Measurements from ENCODE around the gene POU4F2. TPM values are rescaled to one million over a fixed set of nuclear protein-coding genes. Genes with fewer than 3 reads are reported as not detected.

Gene POU4F2
- total and polyA plus RNA-seq, 2 donors (not counting 3 experiments of a cell fraction or from before 2014, with no cell fraction given) = not detected

GRCh38 chr4:146649232-146649631 lies 10.5 kb downstream of the POU4F2 start:
- no peaks in the 10 kb centered on the region for H3K36me3 ChIP-seq (ENCODE audit: control insufficient read depth in 2 of 2, extremely low read depth in 1 of 2, insufficient read depth in 2 of 2, low read length in 2 of 2)
- no peak for TF ChIP-seq FOS (IDR thresholded peaks at IDR 0.05; ENCODE audit: borderline replicate concordance, insufficient read depth, low read length)
- no peak for TF ChIP-seq CTCF (IDR thresholded peaks at IDR 0.05; ENCODE audit: extremely low read depth in 1 of 2, insufficient read depth in 1 of 2, low read depth in 1 of 2, low read length in 2 of 2)
- no peak for TF ChIP-seq JUN (IDR thresholded peaks at IDR 0.05; ENCODE audit: borderline replicate concordance, insufficient read depth, insufficient read length, low read depth)
- TF ChIP-seq POLR2A (IDR thresholded peaks at IDR 0.05; ENCODE audit: low read depth, low read length) = no peak
- no peak for TF ChIP-seq EZH2 (IDR thresholded peaks at IDR 0.05; ENCODE audit: borderline replicate concordance, low read depth, low read length, severe bottlenecking)
- no peak for TF ChIP-seq MYC (IDR thresholded peaks at IDR 0.05; ENCODE audit: low read depth, low read length)
- no peak for TF ChIP-seq POLR2AphosphoS5 (IDR thresholded peaks at IDR 0.05; ENCODE audit: insufficient read depth, low read depth, low read length)
- no peak for TF ChIP-seq GATA2 (IDR thresholded peaks at IDR 0.05; ENCODE audit: insufficient read depth, insufficient read length, low read depth, low read length)
- ChIA-PET CTCF (no interaction called here), POLR2A (no interaction called here)
- no peak overlapping the region for H3K4me2 ChIP-seq (ENCODE audit: insufficient read depth, low read length)
- H3K4me1 ChIP-seq (ENCODE audit: control insufficient read depth, extremely low read depth, insufficient read depth, low read length) = peaks cover under 1% of the 10 kb centered on the region
- H3K9ac ChIP-seq (replicated peaks; ENCODE audit: extremely low read depth, insufficient read depth, low read length) = no peak overlapping the region
- no peaks in the 10 kb centered on the region for H3K9me1 ChIP-seq (replicated peaks; ENCODE audit: control insufficient read depth, extremely low read depth, insufficient read depth, low read length)
- no peak for DNase-seq (ENCODE audit: low read depth, low spot score)
- BruUV-seq (replicated peaks) = no TSS peak
- no peak for FAIRE-seq
- dilution Hi-C loops (cut with MboI; ENCODE audit: extremely low pct_ligation_motif_present, low sequenced_read_pairs) (no loop called here), intact Hi-C loops (cut with micrococcal nuclease) (no loop called here)
- H3K4me3 ChIP-seq (replicated peaks in 1 of 3; ENCODE audit: insufficient read depth in 1 of 3, low read depth in 1 of 3, low read length in 3 of 3) = no peak overlapping the region
- no peak overlapping the region for H3K27ac ChIP-seq (ENCODE audit: insufficient read depth, low read depth, low read length)
- no peaks in the 10 kb centered on the region for H3K79me2 ChIP-seq (ENCODE audit: control insufficient read depth, insufficient read depth, low read length)
- H4K20me1 ChIP-seq (replicated peaks; ENCODE audit: control insufficient read depth, extremely low read depth, insufficient read depth, low read length) = no peaks in the 10 kb centered on the region
- no peaks in the 10 kb centered on the region for H3K9me3 ChIP-seq (replicated peaks; ENCODE audit: control insufficient read depth, insufficient read depth, low read length)
- no peak overlapping the region for H2AFZ ChIP-seq (ENCODE audit: low read depth, low read length)
- H3K27me3 ChIP-seq (ENCODE audit: control insufficient read depth in 2 of 2, insufficient read depth in 2 of 2, low read length in 2 of 2) = peaks cover 79 to 97% of the 10 kb centered on the region in 2 experiments
